Fibroblast of lung (primary cell): Measurements from ENCODE around the gene PIAS1. TPM values are rescaled to one million over a fixed set of nuclear protein-coding genes. Genes with fewer than 3 reads are reported as not detected.

Experiments used
- DNase-seq, 2 donors: peaks; one replicate each; pipeline versions ENCODE4 v3.0.0 to v3.0.0-alpha.2; 2010; ENCODE audit warnings: low read depth in 2 of 2
- H2AFZ ChIP-seq: 2 replicates; pipeline ENCODE4 v1.5.1; 2012; ENCODE audit warnings: low read length, control low read depth, inconsistent platforms
- H3K27ac ChIP-seq: 2 replicates; pipeline ENCODE4 v1.5.1; 2011; ENCODE audit warnings: low read length, control low read depth; ENCODE audit not compliant: insufficient read depth
- H3K27me3 ChIP-seq: 2 replicates; pipeline ENCODE4 v1.5.1; 2011; ENCODE audit warnings: mild to moderate bottlenecking, low read length; ENCODE audit not compliant: control insufficient read depth, insufficient read depth
- H3K36me3 ChIP-seq: 2 replicates; pipeline ENCODE4 v1.5.1; 2011; ENCODE audit warnings: low read length; ENCODE audit not compliant: control insufficient read depth, insufficient read depth
- H3K4me1 ChIP-seq: 2 replicates; pipeline ENCODE4 v1.5.1; 2011; ENCODE audit warnings: low read length; ENCODE audit not compliant: control insufficient read depth, insufficient read depth; ENCODE audit errors: extremely low read depth
- H3K4me2 ChIP-seq: 2 replicates; pipeline ENCODE4 v1.5.1; 2011; ENCODE audit warnings: low read length, control low read depth; ENCODE audit not compliant: insufficient read depth; ENCODE audit errors: extremely low read depth
- H3K4me3 ChIP-seq, 4 experiments: fragments of 200-600 bp in 1 of 4; sonication (generic) in 1 of 4; replicated peaks in 1 of 4; 2 replicates each; pipeline ENCODE4 v1.5.1; 2011 to 2016; ENCODE audit warnings: low read length in 4 of 4, low read depth in 3 of 4, mild to moderate bottlenecking in 3 of 4, control low read depth in 2 of 4, inconsistent platforms in 1 of 4, mixed read lengths in 1 of 4; ENCODE audit not compliant: insufficient read depth in 1 of 4; ENCODE audit errors: control extremely low read depth in 1 of 4
- H3K79me2 ChIP-seq: 2 replicates; pipeline ENCODE4 v1.5.1; 2012; ENCODE audit warnings: mild to moderate bottlenecking, low read length, inconsistent platforms; ENCODE audit not compliant: control insufficient read depth, insufficient read depth
- H3K9ac ChIP-seq: 2 replicates; pipeline ENCODE4 v1.5.1; 2011; ENCODE audit warnings: mild to moderate bottlenecking, low read length, control low read depth; ENCODE audit not compliant: insufficient read depth
- H3K9me3 ChIP-seq: 2 replicates; pipeline ENCODE4 v1.5.1; 2012; ENCODE audit warnings: low read depth, low read length; ENCODE audit not compliant: control insufficient read depth, insufficient read depth
- H4K20me1 ChIP-seq: 2 replicates; pipeline ENCODE4 v1.5.1; 2011; ENCODE audit warnings: low read length; ENCODE audit not compliant: control insufficient read depth, insufficient read depth; ENCODE audit errors: extremely low read depth
- EZH2 ChIP-seq: IDR thresholded peaks from 2 replicates; pipeline ENCODE4 v1.5.1; 2012; ENCODE audit warnings: low read length, control low read depth, mild to moderate bottlenecking; ENCODE audit errors: missing control alignments
- polyA plus RNA-seq, 2 donors: library from polyadenylated mRNA; depleted of rRNA in 1 of 2; stranded (reverse) in 1 of 2; unstranded in 1 of 2; fragments of >200 nt; gene quantifications; 2 replicates each; pipeline ENCODE4 v1.2.1, GENCODE V29; 2011 to 2012; ENCODE audit warnings: missing spikeins in 1 of 2
- total RNA-seq: library from RNA; depleted of rRNA; stranded (reverse); fragments of >200 nt; gene quantifications from 2 replicates; pipeline ENCODE4 v1.2.1, GENCODE V29; 2014
- TF ChIP-seq, protein P1 (sequence below), 2 donors: IDR thresholded peaks in 1 of 2; conservative IDR thresholded peaks in 1 of 2; 1 replicate in 1 of 2; 2 replicates in 1 of 2; pipeline ENCODE4 v1.5.1; 2011 to 2012; ENCODE audit warnings: low read length in 2 of 2, control low read depth in 1 of 2, inconsistent platforms in 1 of 2, low read depth in 1 of 2, mild to moderate bottlenecking in 1 of 2

The PIAS1 gene
- total and polyA plus RNA-seq, 2 donors (not counting 1 experiment from before 2014, with no cell fraction given) = 17.0 to 35.1 TPM

DNA sequence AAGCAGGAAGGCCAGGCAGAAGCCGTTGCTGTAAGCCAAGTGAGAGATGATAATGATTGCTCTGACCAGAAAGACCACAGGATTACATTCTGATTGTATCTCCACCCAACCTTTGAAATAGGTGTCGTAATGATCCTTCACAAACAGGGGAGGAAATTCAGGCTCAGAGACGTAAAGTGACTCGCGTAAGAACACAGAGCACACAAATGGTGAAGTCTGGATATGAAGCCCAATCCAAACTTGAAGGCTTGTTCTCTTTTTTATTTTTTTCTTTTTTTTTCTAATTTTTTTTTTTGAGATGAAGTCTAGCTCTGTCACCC lies 25.3 kb upstream of the PIAS1 start:
- TF ChIP-seq EZH2 = no peak
- TF ChIP-seq, protein P1, sequence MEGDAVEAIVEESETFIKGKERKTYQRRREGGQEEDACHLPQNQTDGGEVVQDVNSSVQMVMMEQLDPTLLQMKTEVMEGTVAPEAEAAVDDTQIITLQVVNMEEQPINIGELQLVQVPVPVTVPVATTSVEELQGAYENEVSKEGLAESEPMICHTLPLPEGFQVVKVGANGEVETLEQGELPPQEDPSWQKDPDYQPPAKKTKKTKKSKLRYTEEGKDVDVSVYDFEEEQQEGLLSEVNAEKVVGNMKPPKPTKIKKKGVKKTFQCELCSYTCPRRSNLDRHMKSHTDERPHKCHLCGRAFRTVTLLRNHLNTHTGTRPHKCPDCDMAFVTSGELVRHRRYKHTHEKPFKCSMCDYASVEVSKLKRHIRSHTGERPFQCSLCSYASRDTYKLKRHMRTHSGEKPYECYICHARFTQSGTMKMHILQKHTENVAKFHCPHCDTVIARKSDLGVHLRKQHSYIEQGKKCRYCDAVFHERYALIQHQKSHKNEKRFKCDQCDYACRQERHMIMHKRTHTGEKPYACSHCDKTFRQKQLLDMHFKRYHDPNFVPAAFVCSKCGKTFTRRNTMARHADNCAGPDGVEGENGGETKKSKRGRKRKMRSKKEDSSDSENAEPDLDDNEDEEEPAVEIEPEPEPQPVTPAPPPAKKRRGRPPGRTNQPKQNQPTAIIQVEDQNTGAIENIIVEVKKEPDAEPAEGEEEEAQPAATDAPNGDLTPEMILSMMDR (conservative IDR thresholded peaks at IDR 0.05 in 1 of 2, IDR thresholded peaks at IDR 0.05 in 1 of 2; ENCODE audit: low read depth in 1 of 2, low read length in 2 of 2) = no peak
- no peak overlapping the region for H3K4me2 ChIP-seq
- H3K27me3 ChIP-seq = peaks cover 18% of the 10 kb centered on the region
- no peak for DNase-seq
- no peak overlapping the region for H2AFZ ChIP-seq
- H4K20me1 ChIP-seq = no peaks in the 10 kb centered on the region
- no peaks in the 10 kb centered on the region for H3K36me3 ChIP-seq
- H3K27ac ChIP-seq = no peak overlapping the region
- H3K79me2 ChIP-seq = no peaks in the 10 kb centered on the region
- no peaks in the 10 kb centered on the region for H3K4me1 ChIP-seq
- H3K9me3 ChIP-seq = no peaks in the 10 kb centered on the region
- H3K4me3 ChIP-seq = no peak overlapping the region
- no peak overlapping the region for H3K9ac ChIP-seq

GRCh38 chr15:68029959-68030358 lies 24.2 kb upstream of the PIAS1 start:
- TF ChIP-seq, protein P1 (conservative IDR thresholded peaks at IDR 0.05 in 1 of 2, IDR thresholded peaks at IDR 0.05 in 1 of 2; ENCODE audit: low read depth in 1 of 2, low read length in 2 of 2) = no peak
- TF ChIP-seq EZH2 = no peak

GRCh38 chr15:68031404-68031803 lies 22.7 kb upstream of the PIAS1 start:
- peaks cover 19% of the 10 kb centered on the region for H3K27me3 ChIP-seq
- TF ChIP-seq, protein P1 (conservative IDR thresholded peaks at IDR 0.05 in 1 of 2, IDR thresholded peaks at IDR 0.05 in 1 of 2; ENCODE audit: low read depth in 1 of 2, low read length in 2 of 2) = no peak
- no peak for TF ChIP-seq EZH2
- no peak overlapping the region for H3K27ac ChIP-seq
- DNase-seq = peak in 1 of 2 donors; percentile 8
- H3K9ac ChIP-seq = no peak overlapping the region
- H3K9me3 ChIP-seq = no peaks in the 10 kb centered on the region
- H3K4me1 ChIP-seq = no peaks in the 10 kb centered on the region
- no peak overlapping the region for H2AFZ ChIP-seq
- H3K36me3 ChIP-seq = no peaks in the 10 kb centered on the region
- no peak overlapping the region for H3K4me3 ChIP-seq
- H3K79me2 ChIP-seq = no peaks in the 10 kb centered on the region
- no peaks in the 10 kb centered on the region for H4K20me1 ChIP-seq
- H3K4me2 ChIP-seq = no peak overlapping the region

More at GRCh38 chr15:68029959-68030358, 24.2 kb upstream of the PIAS1 start:
- no peaks in the 10 kb centered on the region for H4K20me1 ChIP-seq
- H3K79me2 ChIP-seq = no peaks in the 10 kb centered on the region
- no peak overlapping the region for H3K4me3 ChIP-seq
- no peak overlapping the region for H3K4me2 ChIP-seq
- no peak overlapping the region for H3K9ac ChIP-seq
- H2AFZ ChIP-seq = no peak overlapping the region
- H3K27me3 ChIP-seq = peaks cover 19% of the 10 kb centered on the region
- H3K4me1 ChIP-seq = no peaks in the 10 kb centered on the region
- no peak for DNase-seq
- no peaks in the 10 kb centered on the region for H3K9me3 ChIP-seq
- H3K36me3 ChIP-seq = no peaks in the 10 kb centered on the region
- no peak overlapping the region for H3K27ac ChIP-seq
